GM15510 (cell line): Measurements from ENCODE around the gene DNTT.

Source experiments
- POLR2A ChIP-seq: IDR thresholded peaks from 3 replicates; pipeline ENCODE4 v1.6.1; 2011; ENCODE audit warnings: borderline replicate concordance; ENCODE audit not compliant: insufficient read length; ENCODE audit errors: extremely low read depth

DNTT gene

DNA sequence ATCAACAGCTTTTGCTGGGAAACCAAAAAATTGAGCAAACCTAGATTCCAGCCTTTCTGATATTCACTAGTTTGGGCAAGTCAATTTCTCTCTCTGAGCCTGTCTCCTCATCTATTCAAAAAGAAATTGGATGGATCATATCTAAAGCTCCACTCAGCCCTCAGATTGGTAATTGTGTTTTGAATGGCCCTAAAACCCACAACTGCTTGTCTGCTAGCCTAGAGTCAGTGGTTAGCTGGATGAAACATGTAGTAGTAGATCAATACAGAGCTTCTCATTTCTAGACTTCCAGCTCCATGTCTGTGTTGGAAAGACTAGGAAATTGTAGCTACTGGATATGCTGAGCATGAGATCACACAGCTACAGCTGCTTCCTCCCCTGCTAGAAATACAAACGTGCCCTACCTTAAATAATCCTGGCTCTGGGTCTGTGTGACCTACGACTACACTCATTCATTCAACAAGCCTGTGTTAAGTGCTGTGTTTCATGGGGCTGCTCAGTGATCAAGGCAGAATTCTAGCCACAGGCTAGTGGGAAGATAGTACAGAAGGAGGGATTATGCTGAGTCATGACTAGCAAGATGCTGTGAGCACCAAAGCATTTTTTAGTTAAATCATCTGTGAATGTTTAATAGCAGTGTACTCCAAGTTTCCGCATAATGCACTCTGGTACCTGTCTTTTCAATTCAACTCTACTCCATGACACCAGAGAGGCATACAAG lies 15.7 kb downstream of the DNTT start:
- TF ChIP-seq POLR2A, result no peak

DNA sequence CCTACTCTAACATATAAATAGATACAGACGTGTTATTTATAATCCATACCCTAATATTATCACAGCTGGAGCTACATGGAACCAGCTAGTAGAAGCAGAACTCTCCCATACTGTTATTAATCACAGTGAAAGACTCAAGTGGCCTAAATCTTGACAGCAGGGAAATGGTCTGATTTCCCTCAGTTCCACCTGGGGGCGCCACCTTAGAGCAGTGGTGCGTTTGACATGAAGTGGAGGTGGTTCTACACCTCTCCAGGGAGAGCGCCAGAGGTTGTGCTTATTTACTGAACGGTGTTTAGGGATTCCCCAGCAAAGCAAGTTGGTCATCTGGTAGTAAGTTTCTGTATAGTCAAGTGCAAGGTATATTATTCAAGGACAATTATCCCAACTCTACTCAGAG lies 17.6 kb downstream of the DNTT start:
- TF ChIP-seq POLR2A, result no peak

DNA sequence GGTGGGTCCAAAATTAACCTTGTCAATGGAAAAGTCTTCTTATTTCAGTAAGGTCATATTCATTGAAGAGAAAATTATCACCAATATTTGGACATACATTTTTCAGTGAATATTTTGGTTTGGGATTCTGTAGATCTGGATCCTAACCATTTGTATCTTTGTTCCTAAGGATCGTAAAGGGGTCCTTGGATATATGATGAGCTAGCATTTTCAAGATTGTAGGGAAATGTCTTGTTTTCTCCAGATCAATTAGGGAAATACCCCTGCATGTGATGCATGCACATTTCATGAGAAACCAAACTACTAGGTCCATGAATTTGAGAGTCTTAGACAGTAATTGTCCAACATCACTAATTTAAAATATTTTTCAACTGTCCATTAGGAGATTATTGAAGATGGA lies 18.0 kb downstream of the DNTT start:
- TF ChIP-seq POLR2A, result no peak

DNA sequence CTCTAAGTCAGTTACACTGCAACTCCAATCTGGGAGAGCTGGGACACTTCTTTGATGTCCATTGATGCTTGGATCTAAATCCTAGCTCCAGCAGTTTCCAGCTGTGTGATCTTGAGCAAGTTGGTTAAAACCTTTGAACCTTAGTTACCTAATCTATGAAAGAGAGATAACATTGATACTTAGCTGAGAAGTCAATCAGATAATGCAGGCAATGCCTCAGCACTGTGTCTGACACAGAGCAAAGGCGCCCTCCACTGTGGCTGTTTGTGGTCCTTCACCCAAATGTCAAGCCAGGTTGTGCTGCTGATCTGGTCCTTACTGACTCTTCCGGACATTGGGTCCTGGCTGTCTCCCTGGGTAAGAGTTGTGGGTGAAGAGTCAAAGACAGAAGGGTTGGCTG lies 20.2 kb downstream of the DNTT start:
- TF ChIP-seq POLR2A, result no peak

DNA sequence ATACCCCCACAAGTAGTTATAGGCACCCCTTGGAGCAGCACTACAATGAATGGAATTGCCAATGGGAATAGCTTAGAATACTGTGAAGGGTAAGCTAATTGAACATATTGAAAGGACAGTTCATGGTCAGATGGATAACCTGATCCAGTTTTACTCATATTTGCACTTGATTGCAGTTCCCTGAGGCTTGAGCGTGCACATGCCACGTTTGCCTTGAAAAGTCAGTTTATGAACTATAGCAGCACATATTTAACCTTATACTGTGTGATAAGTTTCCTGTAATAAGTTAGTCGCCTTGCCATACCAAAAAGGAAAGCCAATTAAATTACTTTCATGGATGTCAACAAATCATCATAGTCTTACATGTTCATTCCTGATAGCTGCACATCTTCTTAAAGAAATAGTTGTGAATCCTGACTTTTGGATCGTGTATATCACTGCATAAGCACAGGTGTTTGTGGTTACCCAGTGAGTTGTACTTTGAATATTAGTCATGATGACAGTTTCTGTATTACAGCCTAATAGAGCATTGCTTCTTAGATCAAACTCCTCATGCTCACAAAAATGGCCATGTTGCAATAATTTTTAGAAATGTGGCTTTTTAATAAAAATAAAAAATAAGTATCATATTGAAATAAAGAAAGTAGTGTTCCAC lies 21.6 kb downstream of the DNTT start:
- TF ChIP-seq POLR2A, result no peak

DNA sequence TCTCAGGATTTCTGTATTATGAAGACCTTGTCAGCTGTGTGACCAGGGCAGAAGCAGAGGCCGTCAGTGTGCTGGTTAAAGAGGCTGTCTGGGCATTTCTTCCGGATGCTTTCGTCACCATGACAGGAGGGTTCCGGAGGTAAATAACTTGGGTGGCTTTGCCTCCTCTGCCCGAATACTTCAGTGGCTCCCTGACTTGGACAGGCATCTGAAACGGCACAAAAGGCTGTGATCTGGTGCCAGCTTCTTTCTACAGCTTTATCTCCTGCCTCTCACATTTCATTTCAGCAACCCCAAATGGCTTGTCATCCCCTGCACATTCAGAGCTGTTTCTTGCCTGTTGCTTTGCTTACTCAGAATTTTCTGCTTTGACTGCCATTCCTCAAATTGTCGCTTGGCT lies 23.2 kb downstream of the DNTT start:
- TF ChIP-seq POLR2A, result no peak

DNA sequence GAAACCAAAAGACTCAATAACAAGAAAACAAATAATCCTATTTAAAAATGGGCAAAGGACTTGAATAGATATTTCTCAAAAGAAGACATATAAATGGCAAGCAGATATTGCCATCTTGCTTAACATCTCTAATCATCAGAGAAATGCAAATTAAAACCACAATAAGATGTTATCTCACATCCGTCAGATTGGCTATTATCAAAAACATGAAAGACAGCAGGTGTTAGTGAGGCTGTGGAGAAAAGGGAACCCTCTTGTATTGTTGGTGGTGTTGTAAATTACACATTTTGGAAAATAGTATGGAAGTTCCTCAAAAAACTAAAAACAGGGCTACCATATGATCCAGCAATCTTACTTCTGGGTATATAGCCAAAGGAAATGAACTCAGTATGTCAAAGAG lies 28.9 kb downstream of the DNTT start:
- TF ChIP-seq POLR2A, result no peak

DNA sequence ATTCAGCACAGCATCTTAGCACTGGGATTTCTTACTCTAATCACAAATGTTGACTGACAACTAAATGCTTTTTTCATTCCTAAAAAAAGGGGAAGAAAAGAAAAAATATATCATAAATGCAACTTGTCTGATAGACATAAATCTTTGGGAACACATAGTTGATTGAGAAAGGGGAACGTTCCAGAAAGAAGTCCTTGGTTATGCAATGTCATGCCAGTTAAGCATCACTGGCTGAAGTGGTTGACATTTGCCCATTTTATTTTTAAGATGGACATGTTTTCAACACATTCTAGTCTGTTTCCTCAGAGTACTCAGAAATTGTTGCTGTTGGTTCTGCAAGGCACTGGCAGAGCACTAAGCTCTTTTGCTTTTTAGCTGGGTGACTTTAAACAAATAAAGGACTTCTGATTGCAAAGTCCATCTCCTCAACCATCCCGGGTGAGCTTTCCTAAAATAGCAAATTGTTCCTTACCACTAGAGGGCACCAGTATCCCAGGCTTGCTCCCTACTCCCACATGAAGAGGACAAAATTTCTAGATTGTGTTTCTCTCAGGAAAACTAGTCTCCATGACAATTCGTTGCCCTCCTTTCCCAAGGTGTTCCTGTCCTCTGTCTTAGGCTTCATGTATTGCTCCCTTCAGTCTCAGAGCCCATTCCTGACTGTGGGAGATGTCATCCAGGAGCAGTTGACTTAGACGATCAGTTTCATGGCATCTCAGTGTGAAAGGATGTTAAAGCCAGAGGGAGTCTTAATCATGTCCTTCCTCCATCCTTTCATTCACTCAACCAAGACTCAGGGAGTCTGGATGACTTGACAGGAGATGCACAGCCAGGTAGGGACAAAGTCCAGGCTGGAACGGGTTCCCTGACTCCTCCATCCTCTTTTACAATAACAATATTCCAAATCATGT lies 30.6 kb downstream of the DNTT start:
- TF ChIP-seq POLR2A, result no peak

DNA sequence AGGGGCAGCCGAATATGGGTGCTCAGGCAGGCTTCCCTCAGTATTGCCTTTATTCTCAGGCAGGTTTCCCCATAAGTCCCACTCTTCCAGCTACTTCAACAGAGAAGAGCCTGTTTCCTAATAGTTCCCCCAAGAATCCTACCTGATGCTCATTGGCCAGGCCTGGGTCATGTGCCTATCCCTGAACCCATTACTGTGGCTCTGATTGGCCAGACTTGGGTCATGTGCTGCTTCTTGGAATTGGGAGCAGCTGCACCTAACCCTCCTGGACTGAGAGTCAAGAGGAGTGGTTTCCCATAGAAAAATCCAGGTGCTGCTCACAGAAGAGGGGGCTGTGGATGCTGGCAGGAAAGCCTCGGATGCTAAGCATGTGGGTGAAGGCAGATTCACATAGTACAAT lies 32.9 kb downstream of the DNTT start:
- TF ChIP-seq POLR2A, result no peak

DNA sequence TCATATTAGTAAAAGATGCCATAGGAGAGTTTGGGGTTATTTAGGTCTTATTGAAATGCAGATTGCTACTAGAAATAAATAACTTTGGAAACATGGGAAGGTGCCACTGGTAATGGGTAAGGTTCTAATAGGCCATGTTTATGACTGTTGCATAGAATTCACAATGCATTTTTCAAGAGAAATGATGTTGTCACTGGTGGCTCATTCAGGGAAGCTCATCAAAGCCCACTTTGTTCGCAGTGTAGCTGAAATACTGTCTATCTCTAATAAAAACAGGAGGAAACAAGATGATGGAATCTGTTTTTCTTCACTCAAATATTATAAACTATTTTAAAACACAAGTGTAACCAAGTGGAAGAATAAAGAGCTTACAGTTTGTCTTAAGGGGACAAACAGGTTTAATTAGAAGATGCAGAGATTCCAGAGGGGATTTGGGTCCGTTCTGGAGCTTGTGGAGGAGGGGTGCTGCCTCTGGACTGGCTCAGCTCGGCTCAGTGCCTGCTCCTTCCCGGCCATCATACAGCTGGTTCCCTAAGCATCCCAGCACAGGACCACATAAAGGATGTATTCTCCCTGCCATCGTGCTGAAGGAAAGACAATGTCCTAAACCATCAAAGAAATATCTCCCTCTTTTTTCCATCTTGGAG lies 34.2 kb downstream of the DNTT start:
- no peak for TF ChIP-seq POLR2A

DNA sequence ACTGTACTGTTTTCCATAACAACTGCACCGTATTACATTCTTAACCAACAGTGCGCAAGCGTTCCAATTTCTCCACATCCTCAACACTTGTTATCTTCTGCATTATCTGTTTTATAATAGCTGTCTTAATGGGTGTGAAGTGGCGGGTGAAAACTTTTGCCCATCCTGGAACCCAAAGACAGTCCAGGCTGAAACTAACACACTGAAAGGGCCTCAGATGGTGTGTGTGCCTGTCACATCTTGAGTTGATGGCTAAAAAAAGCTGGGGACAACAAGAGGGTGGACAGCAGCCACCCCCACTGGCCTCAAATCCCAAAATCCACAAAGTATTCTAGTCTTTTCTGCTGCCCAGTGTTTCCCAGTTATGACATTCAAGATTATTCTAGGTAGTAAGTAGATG lies 35.1 kb downstream of the DNTT start:
- TF ChIP-seq POLR2A, result no peak

DNA sequence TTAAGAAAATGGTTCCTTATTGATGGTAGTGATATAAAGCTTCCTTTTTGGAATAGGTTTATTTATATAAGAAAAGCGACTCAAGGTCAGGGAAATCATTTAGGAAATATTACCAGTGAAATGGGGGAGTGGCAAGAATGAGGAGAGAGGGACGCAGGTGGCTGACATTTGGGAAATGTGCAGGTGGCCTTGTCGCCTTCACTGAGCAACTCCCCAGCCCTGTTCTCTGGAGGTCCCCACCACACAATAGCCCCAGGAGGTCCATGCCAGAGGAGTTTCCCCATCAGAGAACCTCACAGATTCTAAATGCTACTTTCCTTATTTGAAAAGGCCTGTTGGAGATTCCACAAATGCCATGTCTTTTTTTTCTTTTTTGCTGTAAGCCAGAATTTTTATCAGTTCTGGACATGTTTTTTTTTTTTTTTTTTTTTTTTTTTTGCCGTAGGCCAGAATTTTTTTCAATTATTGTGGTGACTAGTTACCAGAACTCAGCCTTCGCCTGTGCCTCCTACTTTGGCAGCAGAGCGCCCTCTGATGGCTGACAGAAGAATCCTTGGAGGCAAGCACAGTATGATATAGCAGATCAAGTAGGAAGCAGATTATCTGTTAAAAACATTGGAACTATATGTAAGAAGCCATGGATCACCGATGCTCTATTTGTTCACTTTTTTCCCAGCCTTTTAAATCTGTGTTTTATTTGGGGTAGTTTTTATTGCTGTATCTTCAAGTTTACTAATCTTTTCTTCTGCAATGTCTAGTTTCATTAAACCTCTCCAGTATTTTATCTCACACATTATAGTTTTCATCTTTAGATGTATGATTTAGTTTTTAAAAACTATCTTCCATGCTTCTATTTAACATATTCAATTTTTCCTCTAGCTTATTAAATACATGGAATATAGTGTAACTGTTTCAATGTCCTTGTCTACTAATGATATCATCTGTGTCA lies 36.0 kb downstream of the DNTT start:
- TF ChIP-seq POLR2A, result no peak

DNA sequence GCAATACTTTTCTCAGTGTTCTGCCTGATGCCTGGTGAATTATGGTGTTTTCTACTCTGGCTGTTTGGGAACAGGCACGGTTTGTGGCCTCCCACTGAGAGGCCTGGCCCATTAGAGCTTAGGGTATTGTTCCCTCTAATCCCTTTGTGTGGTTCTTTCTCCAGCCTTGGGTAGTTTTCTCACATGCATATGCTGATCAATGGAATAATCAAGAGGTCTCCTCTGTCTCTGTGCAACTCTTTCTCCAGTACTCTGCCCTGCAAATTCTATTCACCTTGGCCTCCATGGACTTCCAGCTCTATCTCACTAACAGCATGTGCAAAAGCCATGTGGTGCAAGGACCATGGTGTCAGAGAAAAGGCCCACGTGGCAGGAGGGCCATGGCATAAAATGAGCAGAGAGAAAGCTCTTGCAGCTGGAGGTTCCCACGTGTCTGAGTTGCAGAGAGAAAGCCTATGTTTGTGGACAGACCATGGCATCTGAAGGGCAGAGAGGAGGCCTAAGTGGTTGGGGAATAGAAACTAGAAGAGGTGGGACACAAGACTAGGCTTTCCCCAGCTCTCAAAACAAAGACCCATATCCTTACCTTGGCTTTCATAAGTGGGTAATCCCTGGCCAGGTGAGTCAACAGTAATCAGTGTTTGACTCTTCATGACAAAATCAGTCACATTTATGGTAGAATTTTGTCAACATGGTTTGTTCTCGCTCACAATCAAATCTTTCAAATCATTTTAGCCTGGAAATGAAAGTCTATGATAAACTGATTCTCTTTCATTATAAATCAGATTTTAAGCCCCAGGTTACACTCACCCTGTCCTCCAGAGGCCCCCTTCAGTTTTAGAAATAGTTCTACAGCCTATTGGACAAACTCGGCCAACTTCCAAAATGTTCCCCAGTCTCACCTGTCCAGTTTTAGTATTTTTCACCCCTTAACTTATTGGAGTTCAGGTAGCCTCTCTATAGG lies 37.3 kb downstream of the DNTT start:
- no peak for TF ChIP-seq POLR2A
